ENCODE results near the gene RECQL.

GRCh38 chr12:21439347-21439746, 62.1 kb downstream of the RECQL start:
- TF ChIP-seq CTCF (IDR thresholded peaks at IDR 0.05) (no peak), POLR2A (IDR thresholded peaks at IDR 0.05) (no peak)

Data from Peyer's patch (tissue), 4 donors.